ENCODE measurements around the gene SORCS1. TPM values are rescaled to one million over a fixed set of nuclear protein-coding genes. Genes with fewer than 3 reads are reported as not detected.

The SORCS1 gene
- total RNA-seq, 1 donor from 2014 or later, result 13.6 TPM

DNA sequence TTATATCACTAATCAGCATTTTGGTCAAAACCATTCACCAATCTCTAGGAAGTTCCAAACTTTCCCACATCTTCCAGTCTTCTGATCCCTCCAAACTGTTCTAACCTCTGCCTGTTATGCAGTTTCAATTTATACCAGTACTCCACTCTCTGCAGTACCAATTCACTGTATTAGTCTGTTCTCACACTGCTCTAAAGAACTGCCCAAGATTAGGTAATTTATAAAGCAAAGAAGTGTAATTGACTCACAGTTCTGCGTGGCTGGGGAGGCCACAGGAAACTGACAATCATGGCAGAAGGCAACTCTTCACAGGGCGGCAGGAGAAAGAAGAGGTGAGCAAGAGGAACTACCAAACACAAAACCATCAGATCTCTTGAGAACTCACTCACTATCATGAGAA is 374.9 kb downstream of the SORCS1 start:
- Mint-ChIP-seq H3K36me3 (ENCODE audit: insufficient read depth) (no peaks in the 10 kb centered on the region), H3K4me3 (ENCODE audit: low read depth) (no peak overlapping the region), H3K9me3 (ENCODE audit: low read depth) (no peaks in the 10 kb centered on the region), H3K27me3 (no peaks in the 10 kb centered on the region), H3K4me1 (ENCODE audit: low read depth) (peaks cover 5% of the 10 kb centered on the region), H3K27ac (no peak overlapping the region)
- no peak for DNase-seq (ENCODE audit: low spot score, unreplicated experiment)
- no peak for TF ChIP-seq CTCF (IDR thresholded peaks at IDR 0.05; ENCODE audit: unreplicated experiment)

GRCh38 chr10:106788982-106789381 is 375.5 kb downstream of the SORCS1 start:
- TF ChIP-seq CTCF (IDR thresholded peaks at IDR 0.05; ENCODE audit: unreplicated experiment), result no peak
- H3K4me1 Mint-ChIP-seq (ENCODE audit: low read depth), result peaks cover 3% of the 10 kb centered on the region
- H3K4me3 Mint-ChIP-seq (ENCODE audit: low read depth), result no peak overlapping the region
- no peak overlapping the region for H3K27ac Mint-ChIP-seq
- H3K9me3 Mint-ChIP-seq (ENCODE audit: low read depth), result no peaks in the 10 kb centered on the region
- no peak for DNase-seq (ENCODE audit: low spot score, unreplicated experiment)
- H3K36me3 Mint-ChIP-seq (ENCODE audit: insufficient read depth), result no peaks in the 10 kb centered on the region
- H3K27me3 Mint-ChIP-seq, result no peaks in the 10 kb centered on the region

- Mint-ChIP-seq H3K4me3 (ENCODE audit: low read depth) (no peak overlapping the region), H3K27me3 (no peaks in the 10 kb centered on the region), H3K27ac (no peak overlapping the region), H3K36me3 (ENCODE audit: insufficient read depth) (no peaks in the 10 kb centered on the region), H3K9me3 (ENCODE audit: low read depth) (no peaks in the 10 kb centered on the region), H3K4me1 (ENCODE audit: low read depth) (peaks cover 10% of the 10 kb centered on the region)
- TF ChIP-seq CTCF (IDR thresholded peaks at IDR 0.05; ENCODE audit: unreplicated experiment), result no peak
- no peak for DNase-seq (ENCODE audit: low spot score, unreplicated experiment)
Measured at GRCh38 chr10:106785528-106785927, 379.0 kb downstream of the SORCS1 start.

- peaks cover 34% of the 10 kb centered on the region for H3K4me1 Mint-ChIP-seq (ENCODE audit: low read depth)
- no peak for TF ChIP-seq CTCF (IDR thresholded peaks at IDR 0.05; ENCODE audit: unreplicated experiment)
- H3K4me3 Mint-ChIP-seq (ENCODE audit: low read depth), result no peak overlapping the region
- no peak overlapping the region for H3K27ac Mint-ChIP-seq
- no peaks in the 10 kb centered on the region for H3K9me3 Mint-ChIP-seq (ENCODE audit: low read depth)
- H3K27me3 Mint-ChIP-seq, result no peaks in the 10 kb centered on the region
- no peak for DNase-seq (ENCODE audit: low spot score, unreplicated experiment)
- no peaks in the 10 kb centered on the region for H3K36me3 Mint-ChIP-seq (ENCODE audit: insufficient read depth)
Measured at GRCh38 chr10:106780632-106781031, 383.9 kb downstream of the SORCS1 start.

- no peak for TF ChIP-seq CTCF (IDR thresholded peaks at IDR 0.05; ENCODE audit: unreplicated experiment)
- Mint-ChIP-seq H3K27ac (no peak overlapping the region), H3K4me1 (ENCODE audit: low read depth) (peaks cover 34% of the 10 kb centered on the region), H3K4me3 (ENCODE audit: low read depth) (no peak overlapping the region), H3K27me3 (no peaks in the 10 kb centered on the region), H3K9me3 (ENCODE audit: low read depth) (no peaks in the 10 kb centered on the region), H3K36me3 (ENCODE audit: insufficient read depth) (no peaks in the 10 kb centered on the region)
- DNase-seq (ENCODE audit: low spot score, unreplicated experiment), result no peak
Measured at GRCh38 chr10:106777841-106778240, 386.7 kb downstream of the SORCS1 start.
